PC-9 (cell line): ENCODE results near the gene SMIM38. TPM values are rescaled to one million over a fixed set of nuclear protein-coding genes. Genes with fewer than 3 reads are reported as not detected.

Experiments
- BruUV-seq: library from RNA; stranded (reverse); fragments of 400-500 nt; replicated peaks from 2 replicates; lab custom pipeline; 2021; lab: Mats Ljungman, UMichigan
- CTCF ChIA-PET: fragments of 300-600 bp; sonication (Branson Sonifier 250); formaldehyde crosslinking; loops from one replicate; lab custom pipeline; 2022; ENCODE audit warnings: antibody characterized with exemption; lab: Charles Lee
- POLR2A ChIA-PET: fragments of 300-600 bp; sonication (Branson Sonifier 250); formaldehyde crosslinking; loops from one replicate; lab custom pipeline; 2022; ENCODE audit warnings: antibody characterized with exemption; ENCODE audit not compliant: unreplicated experiment; lab: Charles Lee
- DNase-seq, 2 experiments: peaks; one replicate each; pipeline versions ENCODE4 v3.0.0 to v3.0.0-alpha.2; 2015 to 2022; ENCODE audit warnings: mixed read lengths in 1 of 2
- H2AFZ ChIP-seq: fragments of 200-600 bp; sonication (generic); 2 replicates; pipeline ENCODE4 v1.8.1; 2017; ENCODE audit warnings: antibody characterized with exemption
- H3F3A ChIP-seq: fragments of 200-600 bp; sonication (generic); 2 replicates; pipeline ENCODE4 v1.8.1; 2017; ENCODE audit warnings: antibody characterized with exemption, mild to moderate bottlenecking, low read depth; ENCODE audit not compliant: insufficient read depth
- H3K27ac ChIP-seq: fragments of 200-600 bp; sonication (generic); 2 replicates; pipeline ENCODE4 v1.6.1; 2016; ENCODE audit warnings: mixed run types
- H3K27me3 ChIP-seq: fragments of 200-600 bp; sonication (generic); 2 replicates; pipeline ENCODE4 v1.6.1; 2016; ENCODE audit warnings: low read depth, mixed run types; ENCODE audit not compliant: insufficient read depth
- H3K36me3 ChIP-seq: fragments of 200-600 bp; sonication (generic); 2 replicates; pipeline ENCODE4 v1.6.1; 2016; ENCODE audit warnings: low read depth, mixed run types
- H3K4me1 ChIP-seq: fragments of 200-600 bp; sonication (generic); replicated peaks from 2 replicates; pipeline ENCODE4 v1.6.1; 2016; ENCODE audit warnings: mixed run types; ENCODE audit not compliant: insufficient read depth
- H3K4me2 ChIP-seq: fragments of 200-600 bp; sonication (generic); 2 replicates; pipeline ENCODE4 v1.6.1; 2017; ENCODE audit warnings: mixed run types
- H3K4me3 ChIP-seq: fragments of 200-600 bp; sonication (generic); 2 replicates; pipeline ENCODE4 v1.6.1; 2016; ENCODE audit warnings: mixed run types
- H3K79me2 ChIP-seq: fragments of 200-600 bp; sonication (generic); 2 replicates; pipeline ENCODE4 v1.6.1; 2017; ENCODE audit warnings: low read depth, mixed run types
- H3K9me2 ChIP-seq: fragments of 200-600 bp; sonication (generic); 2 replicates; pipeline ENCODE4 v1.8.1; 2017; ENCODE audit warnings: mild to moderate bottlenecking; ENCODE audit not compliant: insufficient read depth
- H3K9me3 ChIP-seq: fragments of 200-600 bp; sonication (generic); 2 replicates; pipeline ENCODE4 v1.8.1; 2016; ENCODE audit warnings: low read depth; ENCODE audit not compliant: insufficient read depth
- H4K20me1 ChIP-seq: fragments of 200-600 bp; sonication (generic); 2 replicates; pipeline ENCODE4 v1.8.1; 2017; ENCODE audit not compliant: insufficient read depth
- CTCF ChIP-seq: fragments of 200-600 bp; sonication (generic); conservative IDR thresholded peaks from 2 replicates; pipeline ENCODE4 v1.6.1; 2017; ENCODE audit warnings: mixed run types, antibody characterized with exemption, mild to moderate bottlenecking, moderate library complexity
- EZH2 ChIP-seq: fragments of 200-600 bp; sonication (generic); IDR thresholded peaks from 2 replicates; pipeline ENCODE4 v1.8.0; 2017; ENCODE audit warnings: antibody characterized with exemption, low read depth
- intact Hi-C: fragments of 100-400 bp; cut with micrococcal nuclease; formaldehyde crosslinking; loops from one replicate; pipeline ENCODE4 v1.10.0; 2022; ENCODE audit not compliant: unreplicated experiment
- total RNA-seq: library from RNA; stranded (reverse); gene quantifications from 2 replicates; pipeline ENCODE4 v1.2.3, GENCODE V29; 2021

SMIM38 gene
- total RNA-seq, 1 experiment from 2014 or later = 0.26 TPM

GRCh38 chr11:69108030-69108429 lies 47.7 kb upstream of the SMIM38 start:
- intact Hi-C loops = no loop called here

DNA sequence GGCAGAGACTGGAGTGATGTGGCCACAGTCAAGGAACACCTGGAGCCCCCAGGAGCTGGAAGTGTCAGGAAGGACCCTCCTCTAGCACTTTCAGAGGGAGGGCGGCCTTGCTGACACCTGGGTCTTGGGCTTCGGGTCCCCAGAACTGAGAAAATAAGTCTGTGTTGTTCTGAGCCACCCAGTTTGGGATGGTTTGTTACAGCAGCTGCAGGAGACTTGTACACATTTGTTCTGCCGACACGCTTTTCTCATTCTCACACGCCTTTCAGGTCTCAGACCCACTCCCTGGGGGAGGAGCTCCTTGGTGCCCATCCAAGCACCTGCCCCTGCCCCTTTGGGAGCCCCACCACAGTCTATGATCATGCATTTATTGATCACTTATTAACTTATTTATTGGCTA lies 47.2 kb upstream of the SMIM38 start:
- no peak for DNase-seq
- Histone ChIP-seq H3K4me1 (peaks cover 23% of the 10 kb centered on the region), H3F3A (peaks cover 18% of the 10 kb centered on the region; the same call in 1 of the 2 replicates), H3K36me3 (no peaks in the 10 kb centered on the region), H3K4me3 (no peak overlapping the region), H3K79me2 (no peaks in the 10 kb centered on the region), H4K20me1 (no peaks in the 10 kb centered on the region), H3K4me2 (no peak overlapping the region), H2AFZ (no peak overlapping the region), H3K27ac (no peak overlapping the region), H3K9me3 (no peaks in the 10 kb centered on the region), H3K9me2 (no peaks in the 10 kb centered on the region), H3K27me3 (no peaks in the 10 kb centered on the region)
- ChIA-PET CTCF (interaction anchor here (1.1 kb wide), 1 partner anchor 23 kb away, joined by 6 read pairs; no protein-coding TSS in a partner anchor), POLR2A (no interaction called here)
- TF ChIP-seq CTCF (no peak), EZH2 (no peak)
- intact Hi-C loops = no loop called here
- no TSS peak for BruUV-seq

More at GRCh38 chr11:69108030-69108429, 47.7 kb upstream of the SMIM38 start:
- Histone ChIP-seq H3K4me2 (no peak overlapping the region), H3K4me1 (peaks cover 23% of the 10 kb centered on the region), H3F3A (peaks cover 20% of the 10 kb centered on the region; the same call in 1 of the 2 replicates), H3K79me2 (no peaks in the 10 kb centered on the region), H3K27ac (no peak overlapping the region), H3K27me3 (no peaks in the 10 kb centered on the region), H2AFZ (no peak overlapping the region), H4K20me1 (no peaks in the 10 kb centered on the region), H3K36me3 (no peaks in the 10 kb centered on the region), H3K4me3 (no peak overlapping the region), H3K9me2 (no peaks in the 10 kb centered on the region), H3K9me3 (no peaks in the 10 kb centered on the region)
- POLR2A ChIA-PET = no interaction called here
- no TSS peak for BruUV-seq
- CTCF ChIA-PET = no interaction called here
- no peak for DNase-seq
- TF ChIP-seq EZH2 (no peak), CTCF (no peak)

DNA sequence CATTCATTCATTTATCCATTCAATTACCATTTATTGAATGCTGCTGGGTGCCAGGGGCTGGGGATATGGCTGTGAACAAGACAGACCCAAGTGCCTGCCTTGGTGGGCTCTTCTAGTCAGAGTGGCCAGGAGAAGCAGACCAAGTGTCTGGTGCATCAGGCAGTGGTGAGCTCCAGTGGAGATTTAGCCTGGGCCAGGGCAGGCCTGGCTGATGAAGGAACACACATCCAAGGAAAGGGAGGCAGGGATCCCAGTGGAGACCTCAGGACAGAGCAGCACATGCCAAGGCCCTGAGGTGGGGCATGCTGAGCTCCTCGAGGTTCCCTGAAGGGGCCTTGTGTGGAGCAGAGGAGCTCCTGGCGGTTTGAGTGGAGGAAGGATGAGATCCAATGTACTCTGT lies 46.6 kb upstream of the SMIM38 start:
- Histone ChIP-seq H3K9me3 (no peaks in the 10 kb centered on the region), H3K4me2 (no peak overlapping the region), H3F3A (peaks cover 16% of the 10 kb centered on the region; the same call in 1 of the 2 replicates), H3K79me2 (no peaks in the 10 kb centered on the region), H3K4me3 (no peak overlapping the region), H2AFZ (no peak overlapping the region), H3K27me3 (no peaks in the 10 kb centered on the region), H3K4me1 (peaks cover 23% of the 10 kb centered on the region), H3K27ac (no peak overlapping the region), H3K9me2 (no peaks in the 10 kb centered on the region), H3K36me3 (no peaks in the 10 kb centered on the region), H4K20me1 (no peaks in the 10 kb centered on the region)
- CTCF ChIA-PET = interaction anchor here (1.1 kb wide), 1 partner anchor 23 kb away, joined by 6 read pairs; no protein-coding TSS in a partner anchor
- TF ChIP-seq CTCF = no peak
- TF ChIP-seq EZH2 = no peak
- intact Hi-C loops = no loop called here
- DNase-seq = no peak
- BruUV-seq = no TSS peak
- POLR2A ChIA-PET = no interaction called here
